GM12891 (cell line): ENCODE results near the gene NUTM2B.
"Not testable (repeated sequence)": the region's sequence is repeated elsewhere in the genome, so short reads cannot be mapped to it uniquely, and the experiment has no call there.

Experiments used
- POLR2A ChIP-seq: IDR thresholded peaks from 2 replicates; pipeline ENCODE4 v1.6.1; 2011; ENCODE audit warnings: low read depth, low read length, control low read depth
- POLR2AphosphoS5 ChIP-seq: IDR thresholded peaks from 2 replicates; pipeline ENCODE4 v1.6.1; 2011; ENCODE audit warnings: low read depth, low read length, control low read depth
- SPI1 ChIP-seq: IDR thresholded peaks from 2 replicates; pipeline ENCODE4 v1.6.1; 2011; ENCODE audit warnings: low read depth, low read length, control low read depth
- TAF1 ChIP-seq: IDR thresholded peaks from 2 replicates; pipeline ENCODE4 v1.6.1; 2011; ENCODE audit warnings: low read depth, low read length, control low read depth

GRCh38 chr10:79714976-79715375 lies 11.9 kb downstream of the NUTM2B start:
- not testable (repeated sequence) for TF ChIP-seq POLR2AphosphoS5, POLR2A, TAF1, SPI1
